DOHH2 (cell line): Measurements from ENCODE around the gene EDAR.

ENCODE experiments used
- H3F3A ChIP-seq: fragments of 200-600 bp; sonication (generic), shearing (Covaris generic); 2 replicates; pipeline ENCODE4 v1.6.0; 2016; ENCODE audit warnings: antibody characterized with exemption, mild to moderate bottlenecking; ENCODE audit not compliant: control insufficient read depth, insufficient read depth
- H3K27ac ChIP-seq: fragments of 200-600 bp; sonication (generic); 2 replicates; pipeline ENCODE4 v1.5.1; 2014; ENCODE audit warnings: low read depth, mild to moderate bottlenecking, low read length, moderate library complexity
- H3K27me3 ChIP-seq: fragments of 200-600 bp; sonication (generic); 2 replicates; pipeline ENCODE4 v1.6.1; 2014; ENCODE audit warnings: mild to moderate bottlenecking, low read length, mixed read lengths; ENCODE audit not compliant: control insufficient read depth
- H3K36me3 ChIP-seq: fragments of 200-600 bp; sonication (generic); 2 replicates; pipeline ENCODE4 v1.6.1; 2014; ENCODE audit warnings: mild to moderate bottlenecking, low read length, moderate library complexity, mixed read lengths; ENCODE audit not compliant: control insufficient read depth
- H3K4me1 ChIP-seq: fragments of 200-600 bp; sonication (generic); 2 replicates; pipeline ENCODE4 v1.6.1; 2014; ENCODE audit warnings: mild to moderate bottlenecking, low read length, mixed read lengths; ENCODE audit not compliant: control insufficient read depth
- H3K4me2 ChIP-seq: fragments of 200-600 bp; sonication (generic); 2 replicates; pipeline ENCODE4 v1.6.0; 2014; ENCODE audit warnings: mild to moderate bottlenecking, low read length, moderate library complexity
- H3K4me3 ChIP-seq: fragments of 200-600 bp; sonication (generic); 2 replicates; pipeline ENCODE4 v1.5.1; 2014; ENCODE audit warnings: mild to moderate bottlenecking, low read length, mixed read lengths
- H3K79me2 ChIP-seq: fragments of 200-600 bp; sonication (generic); 2 replicates; pipeline ENCODE4 v1.6.1; 2014; ENCODE audit warnings: mild to moderate bottlenecking, low read length, mixed read lengths; ENCODE audit not compliant: control insufficient read depth
- H3K9me2 ChIP-seq: fragments of 200-600 bp; sonication (generic); replicated peaks from 2 replicates; pipeline ENCODE4 v1.6.1; 2014; ENCODE audit warnings: mild to moderate bottlenecking, low read length, mixed read lengths; ENCODE audit not compliant: control insufficient read depth
- H3K9me3 ChIP-seq: fragments of 200-600 bp; sonication (generic); 2 replicates; pipeline ENCODE4 v1.6.1; 2014; ENCODE audit warnings: antibody characterized with exemption, low read length, mixed read lengths; ENCODE audit not compliant: control insufficient read depth, insufficient read depth
- H4K20me1 ChIP-seq: fragments of 200-600 bp; sonication (generic); 2 replicates; pipeline ENCODE4 v1.6.0; 2014; ENCODE audit warnings: low read depth, mild to moderate bottlenecking, antibody characterized with exemption, low read length, moderate library complexity; ENCODE audit not compliant: control insufficient read depth, insufficient read depth
- EZH2phosphoT487 ChIP-seq: fragments of 200-600 bp; sonication (generic); IDR thresholded peaks from 2 replicates; pipeline ENCODE4 v1.6.1; 2017; ENCODE audit warnings: borderline replicate concordance, mild to moderate bottlenecking, antibody characterized with exemption, low read length, moderate library complexity, mixed read lengths
- TF ChIP-seq, protein P1 (sequence below): fragments of 200-600 bp; sonication (generic); IDR thresholded peaks from one replicate; pipeline ENCODE4 v1.5.1; 2014; ENCODE audit warnings: antibody characterized with exemption, mild to moderate bottlenecking, low read depth, low read length; ENCODE audit not compliant: poor library complexity, severe bottlenecking

The EDAR gene

DNA sequence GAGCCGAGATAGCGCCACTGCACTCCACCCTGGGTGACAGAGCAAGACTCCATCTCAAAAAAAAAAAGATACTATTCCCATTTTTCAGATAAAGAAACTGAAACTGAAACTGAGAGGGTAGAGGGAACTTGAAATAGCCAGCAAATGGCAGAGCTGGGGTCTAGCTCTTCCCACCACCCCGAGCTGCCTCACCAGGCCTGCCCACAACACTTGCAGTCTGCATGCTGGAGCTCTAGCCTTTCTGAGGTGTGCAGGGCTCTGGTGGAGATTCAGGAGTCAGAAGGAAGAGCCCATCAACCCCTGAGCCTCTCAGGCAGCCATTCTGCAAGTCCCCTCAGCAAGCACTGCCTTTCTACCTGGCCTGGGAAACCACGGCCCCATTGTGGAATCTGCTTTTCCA lies 14.3 kb downstream of the EDAR start:
- Histone ChIP-seq H3K9me3 (no peaks in the 10 kb centered on the region), H3K9me2 (no peaks in the 10 kb centered on the region), H3K4me2 (no peak overlapping the region), H3K36me3 (no peaks in the 10 kb centered on the region), H3K4me1 (no peaks in the 10 kb centered on the region), H3K27ac (no peak overlapping the region), H3K79me2 (no peaks in the 10 kb centered on the region), H4K20me1 (no peaks in the 10 kb centered on the region), H3K4me3 (no peak overlapping the region), H3F3A (no peaks in the 10 kb centered on the region), H3K27me3 (no peaks in the 10 kb centered on the region)
- TF ChIP-seq, protein P1, sequence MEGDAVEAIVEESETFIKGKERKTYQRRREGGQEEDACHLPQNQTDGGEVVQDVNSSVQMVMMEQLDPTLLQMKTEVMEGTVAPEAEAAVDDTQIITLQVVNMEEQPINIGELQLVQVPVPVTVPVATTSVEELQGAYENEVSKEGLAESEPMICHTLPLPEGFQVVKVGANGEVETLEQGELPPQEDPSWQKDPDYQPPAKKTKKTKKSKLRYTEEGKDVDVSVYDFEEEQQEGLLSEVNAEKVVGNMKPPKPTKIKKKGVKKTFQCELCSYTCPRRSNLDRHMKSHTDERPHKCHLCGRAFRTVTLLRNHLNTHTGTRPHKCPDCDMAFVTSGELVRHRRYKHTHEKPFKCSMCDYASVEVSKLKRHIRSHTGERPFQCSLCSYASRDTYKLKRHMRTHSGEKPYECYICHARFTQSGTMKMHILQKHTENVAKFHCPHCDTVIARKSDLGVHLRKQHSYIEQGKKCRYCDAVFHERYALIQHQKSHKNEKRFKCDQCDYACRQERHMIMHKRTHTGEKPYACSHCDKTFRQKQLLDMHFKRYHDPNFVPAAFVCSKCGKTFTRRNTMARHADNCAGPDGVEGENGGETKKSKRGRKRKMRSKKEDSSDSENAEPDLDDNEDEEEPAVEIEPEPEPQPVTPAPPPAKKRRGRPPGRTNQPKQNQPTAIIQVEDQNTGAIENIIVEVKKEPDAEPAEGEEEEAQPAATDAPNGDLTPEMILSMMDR: no peak
- no peak for TF ChIP-seq EZH2phosphoT487

DNA sequence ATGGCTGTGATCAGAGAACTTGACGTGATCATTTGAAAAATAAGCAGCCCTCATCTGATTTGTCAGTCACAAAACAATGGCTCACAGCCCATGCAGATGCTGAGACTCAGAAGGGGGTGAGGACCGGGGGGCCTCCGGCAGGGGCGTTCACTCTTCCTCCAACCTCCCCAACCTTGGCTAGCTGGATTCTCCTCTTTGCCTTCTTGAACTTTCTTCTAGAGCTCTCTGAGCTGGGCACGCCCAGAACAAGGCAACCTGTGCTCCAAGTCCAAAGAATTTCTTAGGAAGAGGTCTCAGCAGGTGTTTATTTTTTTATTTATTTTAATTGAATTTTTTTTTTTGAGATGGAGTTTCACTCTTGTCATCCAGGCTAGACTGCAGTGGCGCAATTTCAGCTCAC lies 16.4 kb downstream of the EDAR start:
- H4K20me1 ChIP-seq: no peaks in the 10 kb centered on the region
- no peaks in the 10 kb centered on the region for H3K36me3 ChIP-seq
- no peak overlapping the region for H3K4me3 ChIP-seq
- no peaks in the 10 kb centered on the region for H3K4me1 ChIP-seq
- no peaks in the 10 kb centered on the region for H3K9me2 ChIP-seq
- H3K4me2 ChIP-seq: no peak overlapping the region
- no peaks in the 10 kb centered on the region for H3K79me2 ChIP-seq
- H3K9me3 ChIP-seq: no peaks in the 10 kb centered on the region
- H3K27me3 ChIP-seq: no peaks in the 10 kb centered on the region
- TF ChIP-seq, protein P1: no peak
- TF ChIP-seq EZH2phosphoT487: no peak
- H3F3A ChIP-seq: no peaks in the 10 kb centered on the region
- H3K27ac ChIP-seq: no peak overlapping the region

DNA sequence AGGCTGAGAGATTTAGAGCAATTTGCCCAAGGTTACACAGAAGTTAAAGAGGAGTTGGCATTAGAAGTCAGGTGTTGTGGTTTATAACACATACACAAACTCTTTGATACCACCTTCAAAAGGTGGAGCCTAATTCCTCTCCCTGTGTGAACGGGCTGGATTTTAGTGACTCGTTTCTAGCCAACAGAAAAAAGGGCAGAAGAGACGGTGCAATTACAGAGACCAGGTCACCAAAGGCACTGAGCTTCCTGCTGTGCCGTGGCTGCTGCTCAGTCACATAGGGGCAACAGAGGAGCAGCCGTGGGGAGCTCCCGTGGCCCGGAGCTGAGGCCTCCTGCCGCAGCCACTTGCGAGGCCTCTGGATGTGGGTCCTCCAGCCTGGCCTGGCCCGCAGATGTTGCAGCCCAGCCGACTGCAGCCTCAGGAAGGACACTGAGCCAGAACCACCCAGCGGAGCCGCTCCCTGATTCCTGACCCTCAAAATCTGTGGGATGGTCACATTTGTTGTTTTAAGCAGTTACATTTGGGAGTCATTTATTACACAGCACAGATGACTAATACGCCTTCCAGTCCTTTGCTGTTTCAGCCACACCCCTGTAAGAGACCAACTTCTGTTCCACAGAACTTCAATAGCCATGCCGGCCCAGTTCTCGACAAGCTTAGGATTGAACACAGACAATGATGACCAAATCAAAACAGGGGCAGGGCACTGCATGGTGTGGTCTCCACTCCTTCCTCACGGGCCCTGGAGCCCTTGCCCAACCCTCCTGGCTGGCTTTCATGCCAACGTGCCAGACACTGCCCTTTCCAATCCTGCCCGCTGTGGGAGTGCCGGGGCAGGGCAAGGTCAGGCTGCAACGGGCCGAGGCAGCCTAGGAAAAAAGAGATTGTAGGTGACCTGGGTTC lies 17.1 kb downstream of the EDAR start:
- Histone ChIP-seq H4K20me1 (no peaks in the 10 kb centered on the region), H3K27me3 (no peaks in the 10 kb centered on the region), H3K4me3 (no peak overlapping the region), H3F3A (no peaks in the 10 kb centered on the region), H3K27ac (no peak overlapping the region), H3K4me1 (no peaks in the 10 kb centered on the region), H3K9me2 (no peaks in the 10 kb centered on the region), H3K79me2 (no peaks in the 10 kb centered on the region), H3K9me3 (no peaks in the 10 kb centered on the region), H3K4me2 (no peak overlapping the region), H3K36me3 (no peaks in the 10 kb centered on the region)
- no peak for TF ChIP-seq EZH2phosphoT487
- TF ChIP-seq, protein P1: no peak
